GM06990 (cell line): ENCODE results near the gene KRTCAP3.

Source experiments
- DNase-seq: peaks from one replicate; pipeline ENCODE4 v3.0.0-alpha.2; 2011; ENCODE audit not compliant: insufficient read length; ENCODE audit errors: extremely low read depth
- H3K27me3 ChIP-seq: replicated peaks from 2 replicates; pipeline ENCODE4 v1.6.0; 2011; ENCODE audit warnings: low read length; ENCODE audit not compliant: control insufficient read depth, insufficient read depth
- H3K36me3 ChIP-seq: 2 replicates; pipeline ENCODE4 v1.5.1; 2011; ENCODE audit warnings: low read length; ENCODE audit not compliant: control insufficient read depth, insufficient read depth
- H3K4me3 ChIP-seq: replicated peaks from 2 replicates; pipeline ENCODE4 v1.5.1; 2011; ENCODE audit warnings: low read depth, mild to moderate bottlenecking, control low read depth, low read length
- TF ChIP-seq, protein P1 (sequence below): IDR thresholded peaks from 2 replicates; pipeline ENCODE4 v1.5.1; 2011; ENCODE audit warnings: low read length, control low read depth, mild to moderate bottlenecking, inconsistent platforms; ENCODE audit not compliant: insufficient read depth, poor library complexity, severe bottlenecking

The KRTCAP3 gene

DNA sequence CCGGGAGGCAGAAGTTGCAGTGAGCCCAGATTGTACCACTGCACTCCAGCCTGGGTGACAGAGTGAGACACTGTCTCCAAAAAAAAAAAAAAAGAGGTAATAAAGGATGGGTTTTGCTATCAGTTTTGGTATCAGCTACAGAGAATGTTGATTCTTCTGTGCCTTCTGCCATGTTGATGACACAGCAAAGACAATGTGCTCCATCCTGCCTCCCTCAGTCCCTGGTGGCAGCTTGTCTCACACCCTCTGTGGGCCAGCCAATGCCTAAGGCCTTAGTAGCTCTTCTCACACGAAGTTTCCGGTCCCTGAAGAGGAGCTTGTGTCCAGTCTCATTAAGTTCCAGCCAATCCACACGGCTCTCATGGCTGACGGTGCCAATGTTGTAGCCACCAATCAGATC, 29.8 kb downstream of the KRTCAP3 start:
- Histone ChIP-seq H3K4me3 (no peak overlapping the region), H3K36me3 (no peaks in the 10 kb centered on the region), H3K27me3 (no peaks in the 10 kb centered on the region)
- TF ChIP-seq, protein P1, sequence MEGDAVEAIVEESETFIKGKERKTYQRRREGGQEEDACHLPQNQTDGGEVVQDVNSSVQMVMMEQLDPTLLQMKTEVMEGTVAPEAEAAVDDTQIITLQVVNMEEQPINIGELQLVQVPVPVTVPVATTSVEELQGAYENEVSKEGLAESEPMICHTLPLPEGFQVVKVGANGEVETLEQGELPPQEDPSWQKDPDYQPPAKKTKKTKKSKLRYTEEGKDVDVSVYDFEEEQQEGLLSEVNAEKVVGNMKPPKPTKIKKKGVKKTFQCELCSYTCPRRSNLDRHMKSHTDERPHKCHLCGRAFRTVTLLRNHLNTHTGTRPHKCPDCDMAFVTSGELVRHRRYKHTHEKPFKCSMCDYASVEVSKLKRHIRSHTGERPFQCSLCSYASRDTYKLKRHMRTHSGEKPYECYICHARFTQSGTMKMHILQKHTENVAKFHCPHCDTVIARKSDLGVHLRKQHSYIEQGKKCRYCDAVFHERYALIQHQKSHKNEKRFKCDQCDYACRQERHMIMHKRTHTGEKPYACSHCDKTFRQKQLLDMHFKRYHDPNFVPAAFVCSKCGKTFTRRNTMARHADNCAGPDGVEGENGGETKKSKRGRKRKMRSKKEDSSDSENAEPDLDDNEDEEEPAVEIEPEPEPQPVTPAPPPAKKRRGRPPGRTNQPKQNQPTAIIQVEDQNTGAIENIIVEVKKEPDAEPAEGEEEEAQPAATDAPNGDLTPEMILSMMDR: no peak
- DNase-seq: no peak

DNA sequence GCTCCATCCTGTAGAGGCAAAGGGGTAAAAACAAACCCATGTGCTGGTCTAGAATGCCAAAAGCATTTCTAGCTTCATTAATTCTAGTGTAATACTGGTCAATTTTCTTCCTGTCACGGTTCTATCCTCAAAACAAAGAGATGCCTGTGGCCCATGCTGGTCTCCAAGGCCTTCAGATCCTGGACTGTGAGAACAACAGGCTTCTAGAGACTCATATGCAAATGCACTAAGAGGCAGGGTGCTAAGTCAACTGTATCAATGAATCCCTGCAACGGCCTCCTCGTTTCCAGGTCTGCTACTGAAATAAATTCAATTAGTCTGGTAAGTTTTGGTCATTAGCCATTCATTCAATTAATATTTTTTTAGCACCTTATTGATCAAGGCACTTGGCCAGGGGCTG, 43.3 kb downstream of the KRTCAP3 start:
- DNase-seq: no peak
- Histone ChIP-seq H3K36me3 (no peaks in the 10 kb centered on the region; the same call in none of the 2 replicates), H3K4me3 (no peak overlapping the region), H3K27me3 (no peaks in the 10 kb centered on the region)
- TF ChIP-seq, protein P1: no peak

DNA sequence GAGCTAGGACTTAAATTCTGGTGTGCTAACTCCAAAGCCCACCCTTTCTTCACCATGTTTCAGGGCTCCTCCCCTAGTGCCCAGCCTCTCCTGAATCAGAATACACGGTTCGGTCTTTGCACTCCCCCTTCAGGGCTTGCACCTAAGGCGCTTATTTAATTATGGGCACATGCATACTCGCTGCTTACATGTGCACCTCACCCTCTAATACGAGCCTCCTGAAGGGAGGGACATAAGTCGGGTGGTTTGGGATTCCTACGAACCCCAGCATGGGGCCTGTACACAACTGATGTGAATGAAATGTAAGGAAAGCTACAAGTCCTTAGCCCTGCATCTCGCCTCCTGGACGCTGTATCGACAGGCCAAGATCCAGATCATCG, 46.9 kb downstream of the KRTCAP3 start:
- H3K4me3 ChIP-seq: peak overlapping the region; percentile 81

DNA sequence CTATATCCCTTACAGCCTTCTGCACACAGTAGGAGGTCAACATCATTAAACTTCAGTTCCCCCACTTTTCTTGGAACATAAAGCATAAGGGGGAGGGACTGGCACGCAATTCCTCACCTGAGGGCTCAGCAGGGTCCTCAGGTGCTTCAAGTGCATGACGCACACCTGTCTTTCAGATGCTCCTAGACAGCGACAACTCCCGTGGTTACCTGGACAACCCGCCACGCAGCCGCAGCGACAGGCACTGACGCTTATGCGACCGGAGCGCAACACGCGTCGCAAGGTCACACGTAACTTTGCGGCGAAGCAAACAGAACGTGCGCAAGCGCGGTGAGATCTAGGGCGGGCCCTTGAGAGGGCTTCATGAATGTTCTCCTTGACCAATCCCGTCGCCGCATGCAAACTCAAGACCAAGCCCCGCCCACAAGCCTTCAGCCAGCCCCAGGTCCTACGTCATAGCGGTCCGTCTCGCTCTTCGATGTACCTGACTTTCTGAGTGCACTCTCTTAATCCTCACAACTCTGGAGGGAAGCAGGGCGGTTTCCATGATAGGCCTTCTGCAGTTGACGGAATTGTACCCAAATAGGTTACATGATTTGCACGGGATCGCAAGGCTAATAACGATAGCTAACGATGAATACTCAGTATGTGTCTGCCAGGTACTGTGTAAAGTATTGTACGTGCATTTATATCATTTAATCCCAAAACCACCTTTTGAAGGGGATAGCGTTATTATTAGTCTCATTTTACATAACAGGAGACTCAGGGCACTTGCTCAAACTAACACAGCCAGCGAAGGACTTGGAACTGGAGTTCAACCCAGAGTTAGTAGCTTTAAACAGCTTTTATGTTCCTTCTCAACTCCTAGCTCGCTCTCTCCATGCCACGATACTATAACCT, 47.6 kb downstream of the KRTCAP3 start, which contains the start of gene IFT172:
Gene IFT172, minus strand, starts transcription at position 246 of the 900 bp plus-strand sequence. Its CDS starts 90 bp downstream, at position 156.
- peak within 1 kb of the TSS; percentile 81 for H3K4me3 ChIP-seq
- TF ChIP-seq, protein P1: no peak
- DNase-seq: peak; percentile 94
- no peaks in the 10 kb centered on the region for H3K27me3 ChIP-seq
- no peaks in the 10 kb centered on the region; the same call in 1 of the 2 replicates for H3K36me3 ChIP-seq

More for the DNA sequence above, 46.9 kb downstream of the KRTCAP3 start:
- no peak for DNase-seq
- H3K36me3 ChIP-seq: no peaks in the 10 kb centered on the region; the same call in 1 of the 2 replicates
- TF ChIP-seq, protein P1: no peak
- H3K27me3 ChIP-seq: no peaks in the 10 kb centered on the region

DNA sequence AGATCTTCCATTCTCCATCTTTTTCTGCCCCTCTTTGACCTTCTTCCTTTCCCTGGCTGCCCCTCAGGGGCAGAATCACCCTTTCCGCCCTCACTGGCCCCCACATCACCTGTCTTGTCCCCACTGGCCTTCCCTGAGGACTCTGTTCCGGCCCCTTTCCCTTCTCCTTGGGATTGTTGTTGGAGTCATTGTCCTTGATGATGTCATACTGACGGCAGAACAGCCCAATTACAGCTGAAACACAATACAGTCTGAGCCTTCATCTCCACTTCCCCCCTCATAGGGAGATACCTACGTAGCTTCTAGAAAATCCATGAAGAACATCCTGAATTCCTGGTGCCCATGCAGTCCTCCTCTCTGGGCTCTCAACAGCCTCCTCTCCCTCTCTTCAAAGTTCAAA, 50.4 kb downstream of the KRTCAP3 start:
- no peak for DNase-seq
- TF ChIP-seq, protein P1: no peak
- H3K27me3 ChIP-seq: no peaks in the 10 kb centered on the region; the same call in 1 of the 2 replicates
- H3K4me3 ChIP-seq: no peak overlapping the region
- no peaks in the 10 kb centered on the region for H3K36me3 ChIP-seq
